Body of pancreas (tissue), 4 donors: ENCODE data around the gene MINK1.

Experiments used
- POLR2A ChIP-seq, 3 donors: fragments of 450-650 bp; IDR thresholded peaks; one replicate each; pipeline ENCODE4 v1.6.1; 2016; ENCODE audit warnings: antibody characterized with exemption in 3 of 3, mild to moderate bottlenecking in 2 of 3
- TF ChIP-seq, protein P1 (sequence below), 7 experiments: fragments of 450-650 bp in 4 of 7; fragments of 200-600 bp in 3 of 7; sonication (generic) in 3 of 7; IDR thresholded peaks; one replicate each; pipeline ENCODE4 v1.5.1; 2016 to 2019; ENCODE audit warnings: antibody characterized with exemption in 7 of 7

DNA sequence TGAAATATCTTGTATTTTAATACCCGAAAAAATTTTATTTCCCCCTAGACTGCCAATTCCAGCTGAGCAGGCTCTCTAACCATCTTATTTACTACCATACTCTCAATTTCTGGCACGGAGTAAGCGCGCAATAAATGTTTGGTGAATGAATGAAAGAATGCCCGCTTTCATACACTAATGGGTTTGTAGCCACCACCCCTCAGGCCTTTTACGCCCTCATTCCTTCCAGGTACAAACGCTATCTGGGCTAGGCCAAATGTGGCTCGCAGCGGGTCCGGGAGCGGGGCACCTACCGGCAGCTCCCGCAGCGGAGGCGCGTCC, 26.7 kb upstream of the MINK1 start:
- TF ChIP-seq, protein P1, sequence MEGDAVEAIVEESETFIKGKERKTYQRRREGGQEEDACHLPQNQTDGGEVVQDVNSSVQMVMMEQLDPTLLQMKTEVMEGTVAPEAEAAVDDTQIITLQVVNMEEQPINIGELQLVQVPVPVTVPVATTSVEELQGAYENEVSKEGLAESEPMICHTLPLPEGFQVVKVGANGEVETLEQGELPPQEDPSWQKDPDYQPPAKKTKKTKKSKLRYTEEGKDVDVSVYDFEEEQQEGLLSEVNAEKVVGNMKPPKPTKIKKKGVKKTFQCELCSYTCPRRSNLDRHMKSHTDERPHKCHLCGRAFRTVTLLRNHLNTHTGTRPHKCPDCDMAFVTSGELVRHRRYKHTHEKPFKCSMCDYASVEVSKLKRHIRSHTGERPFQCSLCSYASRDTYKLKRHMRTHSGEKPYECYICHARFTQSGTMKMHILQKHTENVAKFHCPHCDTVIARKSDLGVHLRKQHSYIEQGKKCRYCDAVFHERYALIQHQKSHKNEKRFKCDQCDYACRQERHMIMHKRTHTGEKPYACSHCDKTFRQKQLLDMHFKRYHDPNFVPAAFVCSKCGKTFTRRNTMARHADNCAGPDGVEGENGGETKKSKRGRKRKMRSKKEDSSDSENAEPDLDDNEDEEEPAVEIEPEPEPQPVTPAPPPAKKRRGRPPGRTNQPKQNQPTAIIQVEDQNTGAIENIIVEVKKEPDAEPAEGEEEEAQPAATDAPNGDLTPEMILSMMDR (IDR thresholded peaks at IDR 0.05) = no peak
- TF ChIP-seq POLR2A (IDR thresholded peaks at IDR 0.05) = no peak
